ENCODE measurements around the gene PNPLA8.
"Not testable (repeated sequence)": the region's sequence is repeated elsewhere in the genome, so short reads cannot be mapped to it uniquely, and the experiment has no call there.

Gene PNPLA8

GRCh38 chr7:108503112-108504026 lies 22.6 kb downstream of the PNPLA8 start:
- Mint-ChIP-seq H3K27ac (no peak overlapping the region), H3K4me1 (peaks cover 6% of the 10 kb centered on the region), H3K36me3 (peaks cover 73% of the 10 kb centered on the region), H3K9me3 (no peaks in the 10 kb centered on the region), H3K4me3 (no peak overlapping the region)
- DNase-seq (ENCODE audit: low spot score in 2 of 2): no peak
- ATAC-seq: no peak

GRCh38 chr7:108499566-108499965 lies 26.4 kb downstream of the PNPLA8 start:
- Mint-ChIP-seq H3K4me1 (peaks cover 6% of the 10 kb centered on the region), H3K27ac (peak overlapping the region; percentile 10), H3K4me3 (no peak overlapping the region), H3K9me3 (no peaks in the 10 kb centered on the region), H3K36me3 (peaks cover 82% of the 10 kb centered on the region)
- ATAC-seq: no peak
- no peak for DNase-seq (ENCODE audit: low spot score in 2 of 2)

- Mint-ChIP-seq H3K4me1 (peaks cover under 1% of the 10 kb centered on the region), H3K4me3 (no peak overlapping the region), H3K27ac (no peak overlapping the region), H3K36me3 (peaks cover 89% of the 10 kb centered on the region), H3K9me3 (no peaks in the 10 kb centered on the region)
- ATAC-seq (no peak), DNase-seq (ENCODE audit: low spot score in 2 of 2) (no peak)
These were observed 27.5 kb downstream of the PNPLA8 start for GRCh38 chr7:108498481-108498880.

- peak; percentile 11 to 67 for DNase-seq (ENCODE audit: low spot score in 2 of 2)
- H3K36me3 Mint-ChIP-seq: peaks cover 92% of the 10 kb centered on the region
These were observed 28.7 kb downstream of the PNPLA8 start for GRCh38 chr7:108497082-108497725.

DNA sequence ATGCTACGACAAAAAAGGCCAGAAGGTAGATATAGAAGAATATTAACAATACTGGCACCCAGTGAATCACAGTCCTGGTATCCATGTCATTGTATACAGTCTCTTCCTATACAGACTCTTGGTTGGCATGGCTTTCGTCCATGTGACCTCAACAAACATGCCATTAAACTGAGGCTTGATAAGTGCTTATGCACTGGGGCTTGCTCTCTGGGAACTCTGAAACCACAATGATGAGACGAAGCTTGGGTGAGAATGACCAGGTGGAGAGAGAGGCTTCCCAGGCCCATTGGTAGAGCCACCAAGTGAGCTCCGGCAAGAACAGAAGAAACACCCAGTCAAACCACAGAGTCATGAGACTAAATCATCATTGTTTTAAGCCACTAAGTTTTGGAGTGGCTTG lies 33.2 kb downstream of the PNPLA8 start:
- Mint-ChIP-seq H3K27ac (no peak overlapping the region), H3K4me1 (no peaks in the 10 kb centered on the region), H3K4me3 (no peak overlapping the region), H3K9me3 (no peaks in the 10 kb centered on the region), H3K36me3 (peaks cover 82% of the 10 kb centered on the region)
- DNase-seq (ENCODE audit: low spot score in 2 of 2): no peak
- ATAC-seq: no peak

More at GRCh38 chr7:108497082-108497725, 28.7 kb downstream of the PNPLA8 start:
- Mint-ChIP-seq H3K9me3 (no peaks in the 10 kb centered on the region), H3K4me1 (no peaks in the 10 kb centered on the region), H3K4me3 (no peak overlapping the region), H3K27ac (no peak overlapping the region)
- peak; percentile 39 for ATAC-seq

DNA sequence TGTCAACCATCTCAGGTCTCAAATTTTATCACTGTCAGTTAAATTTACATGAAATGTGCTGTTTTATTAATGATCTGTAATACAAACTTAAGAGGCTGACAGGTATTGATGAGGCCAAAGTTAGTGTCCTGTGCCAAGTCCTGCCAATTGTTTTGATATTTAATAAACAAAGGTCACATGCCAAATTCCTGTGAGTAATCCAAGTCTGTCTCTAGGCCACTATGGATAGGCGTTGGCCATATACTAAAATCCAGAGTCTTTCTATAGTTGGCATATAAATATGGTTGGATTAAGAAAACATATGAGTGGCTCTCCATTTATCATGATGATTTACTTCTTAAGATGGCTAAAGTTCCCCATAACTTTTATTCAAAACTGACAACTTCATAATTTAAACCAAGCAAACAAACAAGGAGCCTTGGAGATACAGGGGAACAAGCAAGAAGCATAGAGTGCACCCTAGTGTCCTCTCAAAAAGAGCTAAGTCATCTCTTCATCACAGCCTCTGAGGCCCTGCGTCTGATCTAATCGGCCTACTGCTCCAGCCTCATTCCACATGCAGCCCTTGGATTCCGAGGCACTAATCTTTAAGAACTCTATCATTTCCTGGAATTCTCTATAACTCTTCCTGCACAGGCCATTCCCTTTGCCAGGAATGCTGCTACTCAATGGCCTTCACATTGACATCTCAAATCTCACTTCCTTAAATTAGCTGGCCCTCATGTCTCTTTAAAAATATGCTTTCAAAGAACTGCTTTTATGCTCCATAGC lies 37.0 kb downstream of the PNPLA8 start:
- no peak for DNase-seq (ENCODE audit: low spot score in 2 of 2)

GRCh38 chr7:108487646-108488045 lies 38.3 kb downstream of the PNPLA8 start:
- ATAC-seq: no peak
- peaks cover 68% of the 10 kb centered on the region for H3K36me3 Mint-ChIP-seq
- no peak for DNase-seq (ENCODE audit: low spot score in 2 of 2)
- no peaks in the 10 kb centered on the region for H3K4me1 Mint-ChIP-seq
- H3K27ac Mint-ChIP-seq: no peak overlapping the region
- H3K4me3 Mint-ChIP-seq: no peak overlapping the region
- H3K9me3 Mint-ChIP-seq: no peaks in the 10 kb centered on the region

More for the DNA sequence above, 37.0 kb downstream of the PNPLA8 start:
- H3K36me3 Mint-ChIP-seq: peaks cover 79% of the 10 kb centered on the region
- H3K27ac Mint-ChIP-seq: no peak overlapping the region
- no peaks in the 10 kb centered on the region for H3K4me1 Mint-ChIP-seq
- no peak for ATAC-seq
- H3K4me3 Mint-ChIP-seq: no peak overlapping the region
- no peaks in the 10 kb centered on the region for H3K9me3 Mint-ChIP-seq

DNA sequence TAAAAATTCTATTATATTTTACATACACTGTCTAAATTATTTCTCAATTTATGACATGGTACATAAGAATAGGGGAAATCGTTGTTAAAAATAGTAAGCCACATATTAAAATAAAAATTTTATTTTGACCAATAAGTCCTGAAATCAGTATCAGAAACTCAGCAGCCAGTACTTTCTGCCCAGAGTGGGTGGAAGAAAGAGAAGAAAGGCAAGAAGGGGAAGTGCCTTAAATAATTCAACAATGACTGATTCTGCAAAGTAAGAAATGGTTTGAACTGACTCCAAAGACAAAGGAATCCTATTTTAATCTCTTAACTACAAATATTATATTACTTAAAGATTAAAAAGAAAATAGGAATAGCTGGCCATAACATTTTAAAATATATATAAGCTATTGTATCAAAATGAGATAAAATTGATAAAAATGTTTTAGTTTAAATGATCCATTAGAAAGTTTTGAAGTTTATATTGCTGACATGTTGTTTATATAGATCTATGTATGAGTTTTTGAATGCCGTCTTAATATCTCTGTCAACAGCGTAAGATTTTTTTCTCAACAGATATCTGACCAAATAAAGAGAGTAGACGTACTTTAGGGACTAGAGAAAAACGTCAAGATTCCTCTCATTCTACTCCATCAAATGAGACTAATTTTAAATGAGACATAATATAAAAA lies 39.5 kb downstream of the PNPLA8 start:
- ATAC-seq: no peak
- DNase-seq (ENCODE audit: low spot score in 2 of 2): no peak
- Mint-ChIP-seq H3K4me3 (no peak overlapping the region), H3K4me1 (no peaks in the 10 kb centered on the region), H3K9me3 (no peaks in the 10 kb centered on the region), H3K27ac (no peak overlapping the region), H3K36me3 (peaks cover 75% of the 10 kb centered on the region)

DNA sequence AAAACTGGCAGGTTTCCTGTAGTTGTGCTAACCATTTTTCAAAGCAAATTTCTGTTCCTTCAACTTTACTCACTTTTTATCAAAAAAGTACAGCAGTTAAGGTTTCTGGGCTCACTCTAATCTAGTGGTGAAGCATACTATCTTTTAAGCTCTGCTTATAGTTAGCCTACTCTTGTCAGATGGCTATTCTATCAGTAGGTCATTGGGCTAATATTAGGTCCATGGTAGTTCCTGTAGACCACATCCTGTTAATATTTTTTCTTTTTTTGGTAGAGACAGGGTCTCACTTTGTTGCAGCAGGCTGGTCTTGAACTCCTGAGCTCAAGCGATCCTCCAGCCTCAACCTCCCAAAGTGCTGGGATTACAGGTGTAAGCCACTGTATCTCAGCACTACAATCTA lies 41.8 kb downstream of the PNPLA8 start:
- no peaks in the 10 kb centered on the region for H3K4me1 Mint-ChIP-seq
- ATAC-seq (no peak), DNase-seq (ENCODE audit: low spot score in 2 of 2) (no peak)
- peaks cover 66% of the 10 kb centered on the region for H3K36me3 Mint-ChIP-seq
- no peak overlapping the region for H3K27ac Mint-ChIP-seq
- no peak overlapping the region for H3K4me3 Mint-ChIP-seq
- H3K9me3 Mint-ChIP-seq: no peaks in the 10 kb centered on the region

DNA sequence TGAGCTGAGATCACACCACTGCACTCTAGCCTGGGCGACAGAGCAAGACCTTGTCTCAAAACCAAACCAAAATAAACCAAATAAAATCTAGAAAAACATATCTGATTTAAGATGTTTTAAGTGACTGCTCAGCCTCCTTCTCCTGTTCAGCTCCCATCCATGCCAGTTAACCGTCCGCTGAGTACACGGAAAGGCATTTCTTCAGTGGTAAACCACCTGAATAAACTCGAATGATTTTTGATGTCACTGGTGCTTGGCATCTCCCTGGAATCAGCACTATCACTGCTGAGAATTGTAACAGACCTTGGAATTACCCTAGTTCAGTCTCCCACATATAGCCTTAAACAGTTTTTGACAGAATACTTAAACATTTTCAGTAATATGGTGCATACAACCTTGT lies 45.6 kb downstream of the PNPLA8 start:
- DNase-seq (ENCODE audit: low spot score in 2 of 2) (no peak), ATAC-seq (no peak)
- no peak overlapping the region for H3K27ac Mint-ChIP-seq
- no peak overlapping the region for H3K4me3 Mint-ChIP-seq
- H3K4me1 Mint-ChIP-seq: no peaks in the 10 kb centered on the region
- H3K9me3 Mint-ChIP-seq: no peaks in the 10 kb centered on the region
- peaks cover 63% of the 10 kb centered on the region for H3K36me3 Mint-ChIP-seq

GRCh38 chr7:108479751-108480150 lies 46.2 kb downstream of the PNPLA8 start:
- H3K4me3 Mint-ChIP-seq: no peak overlapping the region
- no peaks in the 10 kb centered on the region for H3K9me3 Mint-ChIP-seq
- no peaks in the 10 kb centered on the region for H3K4me1 Mint-ChIP-seq
- ATAC-seq: no peak
- H3K36me3 Mint-ChIP-seq: peaks cover 60% of the 10 kb centered on the region
- no peak for DNase-seq (ENCODE audit: low spot score in 2 of 2)
- H3K27ac Mint-ChIP-seq: no peak overlapping the region

DNA sequence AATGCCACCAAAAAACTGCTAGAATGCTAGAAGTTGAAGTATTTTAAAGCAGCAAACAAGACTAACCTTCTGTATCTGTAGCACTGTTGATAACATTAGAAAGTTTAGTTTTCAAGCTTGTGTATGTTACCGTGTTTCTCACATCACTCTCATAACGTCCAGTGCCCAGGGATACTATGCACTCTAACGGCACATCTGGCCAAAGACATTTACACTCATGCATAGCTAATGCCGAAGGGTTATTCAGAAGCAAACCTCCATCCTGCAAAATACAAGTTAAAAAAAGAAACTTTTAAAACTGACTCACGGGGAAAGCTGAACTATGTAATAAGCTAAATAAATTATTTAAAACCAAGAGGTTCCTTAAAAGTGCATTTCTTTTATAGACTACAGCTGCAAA lies 46.8 kb downstream of the PNPLA8 start:
- H3K36me3 Mint-ChIP-seq: peaks cover 63% of the 10 kb centered on the region
- no peak overlapping the region for H3K4me3 Mint-ChIP-seq
- no peaks in the 10 kb centered on the region for H3K9me3 Mint-ChIP-seq

DNA sequence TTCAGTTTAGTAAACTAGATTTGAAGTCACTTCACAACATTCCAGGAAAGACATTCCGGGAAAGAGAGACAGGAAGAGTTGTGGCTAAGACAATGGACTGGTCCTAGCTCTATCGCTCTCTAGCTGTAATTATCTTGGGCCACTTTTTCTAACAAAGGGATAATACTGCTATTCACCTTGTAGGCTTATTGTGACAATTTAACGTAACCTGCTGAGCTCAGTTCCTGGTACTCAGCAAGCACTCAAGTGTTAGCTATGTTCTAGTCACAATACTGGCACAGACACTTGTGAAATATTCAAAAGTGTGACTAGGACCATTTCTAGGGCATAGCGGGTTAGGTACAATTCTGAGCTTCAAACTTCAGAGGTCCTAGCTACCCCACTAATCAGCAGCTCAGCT lies 57.7 kb downstream of the PNPLA8 start:
- Mint-ChIP-seq H3K4me3 (no peak overlapping the region), H3K9me3 (no peaks in the 10 kb centered on the region), H3K4me1 (no peaks in the 10 kb centered on the region), H3K36me3 (peaks cover 13% of the 10 kb centered on the region), H3K27ac (no peak overlapping the region)
- ATAC-seq (no peak), DNase-seq (ENCODE audit: low spot score in 2 of 2) (no peak)

More for the DNA sequence above, 46.8 kb downstream of the PNPLA8 start:
- H3K27ac Mint-ChIP-seq: no peak overlapping the region
- DNase-seq (ENCODE audit: low spot score in 2 of 2) (no peak), ATAC-seq (no peak)
- H3K4me1 Mint-ChIP-seq: no peaks in the 10 kb centered on the region

GRCh38 chr7:108467391-108467790 lies 58.5 kb downstream of the PNPLA8 start:
- Mint-ChIP-seq H3K4me3 (no peak overlapping the region), H3K27ac (no peak overlapping the region), H3K4me1 (no peaks in the 10 kb centered on the region), H3K36me3 (peaks cover 10% of the 10 kb centered on the region), H3K9me3 (no peaks in the 10 kb centered on the region)
- ATAC-seq (no peak), DNase-seq (ENCODE audit: low spot score in 2 of 2) (no peak)

DNA sequence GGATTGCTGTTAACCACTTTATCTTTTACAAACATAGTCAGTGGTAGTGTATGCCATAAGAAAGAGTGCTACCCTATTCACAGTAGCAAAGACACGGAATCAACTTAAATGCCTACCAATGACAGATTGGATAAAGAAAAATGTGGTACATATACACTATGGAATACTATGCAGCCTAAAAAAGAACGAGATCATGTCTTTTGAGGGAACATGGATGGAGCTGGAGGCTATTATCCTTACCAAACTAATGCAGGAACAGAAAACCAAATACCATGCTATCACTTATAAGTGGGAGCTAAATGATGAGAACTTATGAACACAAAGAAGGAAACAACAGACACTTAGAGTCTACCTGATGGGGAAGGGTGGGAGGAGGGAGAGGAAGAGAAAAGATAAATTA lies 59.6 kb downstream of the PNPLA8 start:
- DNase-seq (ENCODE audit: low spot score in 2 of 2); H3K4me3 Mint-ChIP-seq; H3K27ac Mint-ChIP-seq; H3K9me3 Mint-ChIP-seq; H3K36me3 Mint-ChIP-seq; ATAC-seq; H3K4me1 Mint-ChIP-seq: not testable (repeated sequence)

Measured in stimulated activated effector memory CD8-positive, alpha-beta T cell treated with anti-CD3 and anti-CD28 coated beads, Interleukin-12 subunit alpha, Interleukin-12 subunit beta, amount 100 ng/mL, for 72 hours (primary cell).